Measurements from ENCODE around the gene ATP8A2.

- TF ChIP-seq POLR2AphosphoS5 (IDR thresholded peaks at IDR 0.05; ENCODE audit: borderline replicate concordance, low read depth, low read length) (no peak), EZH2 (IDR thresholded peaks at IDR 0.05) (no peak)
These were observed 261.3 kb downstream of the ATP8A2 start for GRCh38 chr13:25633093-25633492.
